WTC11 (cell line): ENCODE results near the gene SMIM10L1.

Source experiments
- ESRRA ChIP-seq: sonication (generic); formaldehyde crosslinking; IDR thresholded peaks from 2 replicates; pipeline ENCODE4 v1.8.1; 2022; ENCODE audit warnings: mild to moderate bottlenecking, missing genetic modification reagents, borderline replicate concordance
- SMAD3 ChIP-seq: sonication (generic); formaldehyde crosslinking; IDR thresholded peaks from 2 replicates; pipeline ENCODE4 v1.8.0; 2022; ENCODE audit warnings: missing genetic modification reagents, mild to moderate bottlenecking, borderline replicate concordance
- TF ChIP-seq, protein P1 (sequence below): fragments of 200-600 bp; IDR thresholded peaks from 2 replicates; pipeline ENCODE4 v1.8.0; 2022; ENCODE audit warnings: antibody characterized with exemption
- TF ChIP-seq, protein P2 (sequence below): sonication (generic); formaldehyde crosslinking; IDR thresholded peaks from 2 replicates; pipeline ENCODE4 v1.8.1; 2022; ENCODE audit warnings: low read depth, missing genetic modification reagents, borderline replicate concordance

DNA sequence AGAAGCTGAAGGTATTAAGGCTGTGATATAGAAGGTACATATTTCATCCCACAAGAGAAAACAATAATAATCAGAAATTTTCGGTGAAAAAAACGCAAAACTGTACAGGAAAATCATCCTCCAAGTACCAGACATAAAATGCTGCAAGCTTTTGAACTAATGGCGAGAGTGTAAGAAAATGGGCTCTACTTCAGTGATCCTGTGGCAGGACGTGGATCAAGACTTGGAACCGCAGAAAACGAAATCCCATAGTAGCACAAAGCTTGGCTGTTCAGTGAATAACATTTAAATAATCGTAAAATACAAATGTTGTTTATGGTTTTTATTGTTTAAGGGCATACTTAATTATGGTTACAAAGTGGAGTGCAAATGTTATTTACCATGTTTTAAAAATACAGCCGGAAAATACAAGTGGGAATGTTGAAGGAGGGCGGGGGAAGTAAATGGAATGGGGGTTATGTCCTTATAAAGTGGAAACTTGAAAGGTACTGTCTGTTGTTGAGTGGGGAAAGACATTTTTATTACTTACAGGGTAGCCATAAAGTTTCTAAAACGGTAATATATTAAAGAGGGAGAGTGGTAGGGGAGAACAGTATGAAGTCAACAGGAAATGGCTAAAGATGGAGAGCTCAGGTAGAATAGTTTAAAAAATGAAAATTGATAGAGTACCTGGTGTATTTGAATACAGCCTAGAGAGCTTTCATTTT lies 1.1 kb downstream of the SMIM10L1 start:
- TF ChIP-seq, protein P1, sequence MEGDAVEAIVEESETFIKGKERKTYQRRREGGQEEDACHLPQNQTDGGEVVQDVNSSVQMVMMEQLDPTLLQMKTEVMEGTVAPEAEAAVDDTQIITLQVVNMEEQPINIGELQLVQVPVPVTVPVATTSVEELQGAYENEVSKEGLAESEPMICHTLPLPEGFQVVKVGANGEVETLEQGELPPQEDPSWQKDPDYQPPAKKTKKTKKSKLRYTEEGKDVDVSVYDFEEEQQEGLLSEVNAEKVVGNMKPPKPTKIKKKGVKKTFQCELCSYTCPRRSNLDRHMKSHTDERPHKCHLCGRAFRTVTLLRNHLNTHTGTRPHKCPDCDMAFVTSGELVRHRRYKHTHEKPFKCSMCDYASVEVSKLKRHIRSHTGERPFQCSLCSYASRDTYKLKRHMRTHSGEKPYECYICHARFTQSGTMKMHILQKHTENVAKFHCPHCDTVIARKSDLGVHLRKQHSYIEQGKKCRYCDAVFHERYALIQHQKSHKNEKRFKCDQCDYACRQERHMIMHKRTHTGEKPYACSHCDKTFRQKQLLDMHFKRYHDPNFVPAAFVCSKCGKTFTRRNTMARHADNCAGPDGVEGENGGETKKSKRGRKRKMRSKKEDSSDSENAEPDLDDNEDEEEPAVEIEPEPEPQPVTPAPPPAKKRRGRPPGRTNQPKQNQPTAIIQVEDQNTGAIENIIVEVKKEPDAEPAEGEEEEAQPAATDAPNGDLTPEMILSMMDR, result no peak
- TF ChIP-seq, protein P2, sequence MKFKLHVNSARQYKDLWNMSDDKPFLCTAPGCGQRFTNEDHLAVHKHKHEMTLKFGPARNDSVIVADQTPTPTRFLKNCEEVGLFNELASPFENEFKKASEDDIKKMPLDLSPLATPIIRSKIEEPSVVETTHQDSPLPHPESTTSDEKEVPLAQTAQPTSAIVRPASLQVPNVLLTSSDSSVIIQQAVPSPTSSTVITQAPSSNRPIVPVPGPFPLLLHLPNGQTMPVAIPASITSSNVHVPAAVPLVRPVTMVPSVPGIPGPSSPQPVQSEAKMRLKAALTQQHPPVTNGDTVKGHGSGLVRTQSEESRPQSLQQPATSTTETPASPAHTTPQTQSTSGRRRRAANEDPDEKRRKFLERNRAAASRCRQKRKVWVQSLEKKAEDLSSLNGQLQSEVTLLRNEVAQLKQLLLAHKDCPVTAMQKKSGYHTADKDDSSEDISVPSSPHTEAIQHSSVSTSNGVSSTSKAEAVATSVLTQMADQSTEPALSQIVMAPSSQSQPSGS (CRISPR knock-in tag), result no peak
- TF ChIP-seq SMAD3 (no peak), ESRRA (CRISPR knock-in tag) (no peak)
